ENCODE data around the gene CD207. TPM values are rescaled to one million over a fixed set of nuclear protein-coding genes. Genes with fewer than 3 reads are reported as not detected.

Gene CD207
- total and polyA plus RNA-seq, 2 of the 8 experiments (the other 6 are each of a cell fraction or from before 2014, with no cell fraction given): not detected

DNA sequence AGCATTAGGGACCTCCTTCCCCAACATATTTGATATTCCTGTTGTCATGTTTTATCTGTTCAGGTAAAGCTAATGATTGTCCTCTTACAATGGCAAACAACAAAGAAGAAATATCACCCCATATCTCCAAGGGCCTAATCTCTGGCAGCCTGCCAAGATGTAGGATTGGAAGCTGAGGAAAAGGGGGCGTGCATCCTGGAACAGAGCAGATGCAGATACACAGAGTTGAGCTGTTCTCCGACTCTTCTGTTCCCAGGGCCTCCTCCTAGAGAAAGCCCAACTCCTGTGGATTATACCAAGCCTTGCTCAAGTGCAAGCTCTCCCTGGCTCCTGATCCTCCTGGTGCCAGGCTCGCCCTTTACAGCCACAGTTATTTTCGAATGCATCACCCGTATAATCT is 35.2 kb upstream of the CD207 start:
- Histone ChIP-seq H3K9ac (replicated peaks in 1 of 4; ENCODE audit: extremely low read depth in 1 of 4, low read depth in 3 of 4, low read length in 3 of 4) (no peak overlapping the region), H3K79me1 (ENCODE audit: low read depth, low read length) (no peaks in the 10 kb centered on the region), H3K27me3 (replicated peaks in 1 of 4; ENCODE audit: control insufficient read depth in 3 of 4, extremely low read depth in 1 of 4, insufficient read depth in 3 of 4, low read length in 3 of 4) (peaks cover 1 to 37% (median 18%) of the 10 kb centered on the region in 4 experiments), H3K27ac (ENCODE audit: low read depth, low read length) (no peak overlapping the region), H2AK5ac (ENCODE audit: low read depth, low read length) (no peak overlapping the region), H4K5ac (ENCODE audit: insufficient read length, low read depth, low read length) (no peak overlapping the region), H3K4me1 (replicated peaks in 1 of 4; ENCODE audit: control insufficient read depth in 3 of 4, insufficient read depth in 4 of 4, low read length in 3 of 4) (no peaks in the 10 kb centered on the region), H3K56ac (replicated peaks; ENCODE audit: insufficient read length, low read depth, low read length) (no peak overlapping the region), H2AFZ (ENCODE audit: low read length) (no peak overlapping the region), H2BK15ac (ENCODE audit: low read length) (no peak overlapping the region), H4K20me1 (replicated peaks in 1 of 2; ENCODE audit: control insufficient read depth in 1 of 2, insufficient read depth in 2 of 2, low read length in 2 of 2) (peaks cover 0 to 2% of the 10 kb centered on the region in 2 experiments), H4K8ac (ENCODE audit: extremely low read depth, insufficient read depth, low read length) (no peak overlapping the region), H2BK120ac (replicated peaks; ENCODE audit: low read depth, low read length) (no peak overlapping the region), H2BK20ac (ENCODE audit: low read length) (no peak overlapping the region), H3K23ac (ENCODE audit: insufficient read length) (no peak overlapping the region), H3K36me3 (ENCODE audit: control insufficient read depth in 2 of 4, insufficient read depth in 4 of 4, low read length in 3 of 4) (no peaks in the 10 kb centered on the region), H3K4me3 (ENCODE audit: extremely low read depth in 1 of 4, insufficient read depth in 2 of 4, low read depth in 3 of 4, low read length in 4 of 4) (no peak overlapping the region), H2BK5ac (ENCODE audit: low read depth, low read length) (no peak overlapping the region), H3K23me2 (ENCODE audit: low read depth, low read length) (no peaks in the 10 kb centered on the region), H3K79me2 (ENCODE audit: control insufficient read depth in 1 of 2, insufficient read depth in 2 of 2, low read length in 2 of 2) (no peaks in the 10 kb centered on the region), H3K4ac (replicated peaks; ENCODE audit: insufficient read length, low read depth, low read length) (no peak overlapping the region), H3K18ac (ENCODE audit: extremely low read depth, low read length) (no peak overlapping the region), H3K14ac (ENCODE audit: insufficient read length) (no peak overlapping the region), H3K9me3 (ENCODE audit: insufficient read depth in 2 of 2, low read depth in 1 of 2, low read length in 1 of 2) (no peaks in the 10 kb centered on the region), H4K91ac (replicated peaks; ENCODE audit: insufficient read length, low read length) (no peak overlapping the region), H3K4me2 (ENCODE audit: insufficient read depth in 1 of 2, low read depth in 2 of 2, low read length in 2 of 2) (no peak overlapping the region), H2BK12ac (ENCODE audit: low read depth, low read length) (no peak overlapping the region)
- ChIA-PET POLR2A (ENCODE audit: partially characterized antibody) (interaction anchor here (0.8 to 1.1 kb wide), 3 partner anchors 17 to 102 kb away, joined by 3 read pairs; partner anchors contain the start of gene ADD2), CTCF (ENCODE audit: partially characterized antibody) (interaction anchor here (0.6 to 21.7 kb wide), 29 partner anchors 9 to 534 kb away, joined by 3 to 513 read pairs (median 6); partner anchors contain the start of genes ADD2, ATP6V1B1 and FIGLA)
- DNase-seq (ENCODE audit: low read depth in 1 of 2, low spot score in 2 of 2): no peak
- WGBS, 2 experiments (ENCODE audit: extremely low coverage in 1 of 2, insufficient coverage in 1 of 2, insufficient read length in 1 of 2, insufficient replicate concordance in 2 of 2, low coverage in 1 of 2, low lambda C conversion rate in 2 of 2, missing lambda C conversion rate in 1 of 2): 75% methylated on average over 5 of the region's 5 CpGs; no CpG with 5 or more reads in 1 of the 2 experiments
- no peak for FAIRE-seq
- no peak for TF ChIP-seq CHD2 (IDR thresholded peaks at IDR 0.05; ENCODE audit: low read length)
- TF ChIP-seq KDM4A (IDR thresholded peaks at IDR 0.05; ENCODE audit: low read depth, low read length, severe bottlenecking): no peak
- TF ChIP-seq CBX8 (IDR thresholded peaks at IDR 0.05; ENCODE audit: borderline replicate concordance, low read depth, low read length): no peak
- TF ChIP-seq GABPA (IDR thresholded peaks at IDR 0.05; ENCODE audit: borderline replicate concordance, insufficient read depth, low read length): no peak
- TF ChIP-seq TBP (IDR thresholded peaks at IDR 0.05; ENCODE audit: low read depth, low read length): no peak
- TF ChIP-seq BRCA1 (IDR thresholded peaks at IDR 0.05; ENCODE audit: low read depth, low read length): no peak
- no peak for TF ChIP-seq EP300 (IDR thresholded peaks at IDR 0.05; ENCODE audit: borderline replicate concordance in 1 of 2, low read depth in 2 of 2, low read length in 2 of 2)
- TF ChIP-seq RAD21 (IDR thresholded peaks at IDR 0.05 in 1 of 2, conservative IDR thresholded peaks at IDR 0.05 in 1 of 2; ENCODE audit: low read depth in 2 of 2, low read length in 2 of 2): no peak
- TF ChIP-seq, protein P1, sequence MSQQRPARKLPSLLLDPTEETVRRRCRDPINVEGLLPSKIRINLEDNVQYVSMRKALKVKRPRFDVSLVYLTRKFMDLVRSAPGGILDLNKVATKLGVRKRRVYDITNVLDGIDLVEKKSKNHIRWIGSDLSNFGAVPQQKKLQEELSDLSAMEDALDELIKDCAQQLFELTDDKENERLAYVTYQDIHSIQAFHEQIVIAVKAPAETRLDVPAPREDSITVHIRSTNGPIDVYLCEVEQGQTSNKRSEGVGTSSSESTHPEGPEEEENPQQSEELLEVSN (IDR thresholded peaks at IDR 0.05): no peak
- TF ChIP-seq PHF8 (conservative IDR thresholded peaks at IDR 0.05; ENCODE audit: low read depth, low read length): no peak
- TF ChIP-seq RBBP5 (IDR thresholded peaks at IDR 0.05; ENCODE audit: borderline replicate concordance, low read depth, low read length): no peak
- no peak for TF ChIP-seq POLR2AphosphoS5 (IDR thresholded peaks at IDR 0.05; ENCODE audit: low read depth, low read length)
- no peak for TF ChIP-seq KDM5A (IDR thresholded peaks at IDR 0.05; ENCODE audit: low read length)
- TF ChIP-seq CREB1 (IDR thresholded peaks at IDR 0.05): no peak

Measured in H1 (cell line).